ENCODE measurements around the gene PPARA.

Gene PPARA

DNA sequence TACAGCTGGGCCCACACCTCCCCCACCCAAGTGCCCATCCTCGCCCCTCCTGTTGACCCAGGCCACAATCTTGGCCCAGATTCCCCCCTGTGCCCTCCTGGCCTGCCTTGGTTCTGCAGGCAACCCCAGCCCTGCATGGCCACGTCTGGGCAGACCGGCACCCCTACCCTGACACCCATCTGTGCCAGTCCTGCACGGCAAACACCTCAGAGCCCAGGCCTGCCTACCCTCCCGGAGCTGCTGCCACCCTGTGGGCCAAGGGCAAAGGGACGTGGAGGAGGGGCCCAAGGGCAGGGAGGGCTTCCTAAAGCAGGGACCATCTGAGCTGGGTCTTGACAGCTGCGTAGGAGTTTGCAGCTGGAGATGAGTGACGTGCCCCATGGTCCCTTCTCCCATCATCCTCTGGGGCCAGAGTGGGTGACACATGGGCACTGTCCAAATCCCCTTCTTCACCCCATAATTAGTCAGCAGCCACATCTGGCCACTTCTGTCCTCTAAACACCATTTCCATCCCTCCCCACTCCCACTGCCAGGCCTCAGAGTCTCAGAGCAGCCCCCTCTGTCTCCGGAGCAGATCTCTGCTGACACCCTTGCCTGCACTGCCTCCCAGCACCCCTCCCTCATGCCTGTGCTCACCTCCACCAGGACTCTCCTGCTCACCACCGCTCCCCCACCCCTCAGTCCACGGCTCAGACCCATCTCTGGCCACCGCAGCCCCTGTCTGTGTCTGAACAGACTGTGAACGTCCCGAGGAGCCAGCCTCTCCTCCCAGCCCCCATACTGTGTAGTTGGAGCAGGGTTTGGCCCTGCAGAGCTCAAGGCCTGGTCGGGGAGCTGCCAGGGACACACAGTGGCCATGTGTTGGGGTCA is 35.6 kb upstream of the PPARA start:
- no peak for DNase-seq

DNA sequence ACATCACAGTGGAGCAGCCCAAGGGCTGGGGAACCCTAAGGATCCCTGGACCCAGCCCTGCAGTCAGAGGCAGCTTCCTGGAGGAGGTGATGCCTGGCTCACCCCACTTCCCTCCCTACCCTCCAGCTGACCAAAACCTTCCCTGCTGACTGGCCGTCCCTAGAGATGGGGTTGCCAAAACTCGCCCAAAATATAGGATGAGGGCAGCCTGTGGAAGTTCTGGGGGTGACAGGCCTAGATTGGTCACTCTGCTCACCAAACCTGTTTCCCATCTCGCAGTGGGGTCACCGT is 35.0 kb upstream of the PPARA start:
- no peak for DNase-seq

DNA sequence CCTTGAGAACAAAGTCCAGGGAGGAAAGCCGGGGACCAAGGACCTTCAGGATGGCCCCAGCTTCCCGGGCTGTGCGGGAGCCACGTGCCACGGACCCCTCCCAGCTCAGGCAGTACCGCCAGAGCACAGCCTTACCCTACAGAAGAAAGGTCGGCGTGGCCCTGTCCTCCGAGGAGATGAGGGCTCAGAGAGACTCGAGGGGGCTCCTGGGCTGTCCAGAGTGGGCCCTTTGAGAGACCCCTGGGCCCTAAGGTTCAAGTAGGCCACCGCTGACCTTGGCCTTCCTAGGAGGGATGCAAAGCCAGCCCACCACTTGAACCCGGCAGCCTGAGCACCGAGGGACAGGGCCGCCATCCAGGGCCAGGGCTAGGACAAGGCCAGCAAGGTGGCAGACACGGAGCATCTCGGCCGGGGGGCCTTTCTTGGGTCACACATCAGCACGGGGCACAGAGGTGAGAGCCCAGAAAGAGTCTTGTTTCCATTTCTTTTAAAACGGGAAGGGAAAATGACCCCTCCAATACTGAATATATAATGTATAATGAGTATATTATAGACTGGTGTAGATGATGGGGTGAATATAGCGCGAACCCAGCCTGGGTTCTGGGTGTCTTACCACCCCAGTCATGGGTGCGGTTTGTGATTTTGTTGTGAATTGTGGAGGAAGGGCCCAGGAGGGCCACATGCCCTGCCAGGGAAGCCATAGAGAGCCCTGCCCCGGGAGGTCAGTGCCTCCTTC is 34.4 kb upstream of the PPARA start:
- no peak for DNase-seq

DNA sequence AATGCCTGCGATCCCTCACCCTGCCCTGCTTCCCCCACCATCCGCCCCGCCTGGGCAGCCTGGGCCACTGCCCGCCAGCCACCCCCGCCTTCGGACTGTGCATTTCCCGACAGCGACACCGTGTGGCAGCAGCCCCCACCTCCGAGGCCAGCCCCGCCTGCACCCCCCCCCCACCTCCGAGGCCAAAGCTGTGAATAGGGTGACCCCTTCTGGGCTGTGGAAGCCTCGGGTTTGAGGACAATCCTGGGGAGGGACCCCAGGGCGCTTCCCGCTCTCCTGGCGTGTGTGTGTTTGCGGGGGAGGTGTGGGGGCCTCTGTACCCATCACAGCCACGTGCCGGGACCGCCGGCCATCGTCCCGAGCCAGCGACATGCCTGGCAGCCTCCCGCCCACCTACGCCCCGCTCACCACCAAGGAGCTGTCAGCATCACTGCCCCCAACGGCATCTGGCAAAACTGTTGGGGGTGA is 33.8 kb upstream of the PPARA start:
- DNase-seq, result no peak

DNA sequence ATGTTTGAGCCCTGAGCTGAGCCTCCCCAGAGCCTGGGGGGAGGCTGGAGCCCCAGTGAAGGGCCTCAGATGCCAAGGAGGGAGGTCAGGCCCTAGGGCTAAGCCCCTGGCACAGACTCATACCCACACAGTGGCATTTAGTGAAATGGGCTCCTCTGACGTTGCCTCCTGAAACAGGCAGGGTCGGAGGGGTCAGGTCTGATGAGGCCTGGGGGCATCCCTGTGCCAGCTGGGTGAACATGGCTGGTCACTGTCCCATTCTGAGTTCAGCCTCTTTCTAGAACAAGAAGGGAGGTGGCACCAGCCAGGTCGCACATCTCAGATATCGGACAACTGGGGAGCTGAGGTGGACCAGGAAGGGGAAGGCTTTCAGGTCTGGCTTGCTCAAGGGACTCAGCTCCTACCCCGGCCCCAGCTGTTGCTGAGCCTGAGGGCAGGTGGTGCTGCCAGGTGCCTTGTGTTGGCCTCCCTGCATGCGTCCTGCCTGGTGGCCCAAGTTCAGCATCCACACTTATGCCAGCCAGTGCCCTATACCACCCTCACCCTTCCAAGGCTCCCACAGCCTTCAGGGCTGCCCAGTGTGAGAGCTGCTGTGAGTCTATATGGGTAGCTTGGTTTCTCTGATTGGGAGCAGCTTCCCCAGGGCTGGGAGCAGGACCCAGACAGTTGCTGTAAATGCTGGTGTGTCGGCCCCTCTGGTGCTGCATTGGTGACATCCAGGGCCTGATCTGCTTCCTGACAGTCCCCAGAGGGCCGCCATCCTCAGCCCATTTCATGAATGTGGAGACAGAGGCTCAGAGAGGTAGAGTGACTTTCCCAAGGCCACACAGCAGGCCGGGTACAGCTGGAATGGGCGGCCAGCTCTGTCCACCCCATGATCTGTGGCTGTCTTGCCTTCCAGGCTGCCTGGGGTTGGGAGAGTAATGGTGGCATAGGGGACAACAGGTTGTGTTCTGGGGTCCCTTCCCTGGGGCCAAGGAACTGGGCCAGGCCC is 32.8 kb upstream of the PPARA start:
- no peak for DNase-seq

DNA sequence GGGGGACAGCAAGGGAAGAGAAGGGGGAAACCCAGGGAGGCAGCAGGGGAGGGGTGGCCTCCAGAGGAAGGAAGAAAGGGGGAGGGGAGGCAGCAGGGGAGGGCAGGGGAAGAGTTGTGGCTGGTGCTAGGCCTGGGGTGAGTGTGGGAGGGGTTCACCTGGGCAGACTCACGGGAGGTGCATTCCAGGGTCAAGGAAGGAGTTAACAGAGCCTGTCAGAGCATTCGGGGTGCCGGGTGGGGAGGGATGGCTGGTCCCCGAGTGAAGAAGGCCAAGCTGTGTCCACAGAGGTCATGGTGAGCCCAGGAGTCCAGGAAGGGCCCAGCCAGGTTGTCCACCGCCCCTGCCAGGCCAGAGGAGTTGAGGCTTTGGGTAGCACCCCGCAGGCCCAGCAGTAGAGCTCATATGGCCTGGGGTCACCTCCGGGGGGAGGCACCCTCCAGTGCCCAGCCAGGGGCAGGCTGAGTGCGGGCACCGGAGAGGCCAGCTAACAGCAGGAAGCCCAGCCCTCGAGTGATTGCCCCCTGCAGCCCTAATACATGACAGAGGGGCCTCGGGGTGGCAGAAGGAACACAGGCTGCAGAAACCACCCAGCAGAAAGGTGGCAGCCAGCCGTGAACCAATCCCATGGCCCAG is 31.1 kb upstream of the PPARA start:
- DNase-seq, result no peak

DNA sequence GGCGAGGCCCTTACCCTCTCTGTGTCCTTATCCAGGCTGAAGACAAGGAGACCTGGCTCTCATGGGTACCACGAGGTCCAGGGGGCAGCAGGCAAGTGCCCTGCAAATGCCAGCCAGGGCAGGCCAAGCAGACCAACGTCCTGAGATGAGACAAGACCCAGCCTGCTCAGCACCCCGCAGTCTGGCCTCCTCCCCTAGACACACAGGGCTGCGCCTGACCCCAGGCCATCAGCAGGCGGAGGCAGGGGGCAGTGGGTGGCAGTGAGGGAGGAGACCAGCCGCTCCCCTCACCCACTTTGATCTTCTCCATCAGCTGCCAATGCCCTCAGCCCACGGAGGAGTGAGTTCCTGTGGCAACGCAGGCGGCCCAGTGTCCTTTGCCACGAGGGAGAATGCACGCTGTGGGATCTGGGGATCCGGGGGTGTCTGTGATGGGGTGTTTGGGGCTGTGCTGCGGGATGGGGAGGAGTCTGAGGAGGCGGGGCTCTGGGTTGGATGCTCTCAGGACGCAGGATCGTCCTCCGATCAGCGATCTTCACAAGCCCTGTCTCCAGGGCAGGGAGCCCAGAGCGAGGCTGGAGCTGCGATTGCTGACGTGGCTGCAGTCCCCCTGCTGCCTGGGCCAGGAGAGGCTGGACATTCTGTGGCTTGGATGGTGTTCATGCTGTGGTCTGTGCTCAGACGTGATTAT is 30.5 kb upstream of the PPARA start:
- DNase-seq, result no peak

DNA sequence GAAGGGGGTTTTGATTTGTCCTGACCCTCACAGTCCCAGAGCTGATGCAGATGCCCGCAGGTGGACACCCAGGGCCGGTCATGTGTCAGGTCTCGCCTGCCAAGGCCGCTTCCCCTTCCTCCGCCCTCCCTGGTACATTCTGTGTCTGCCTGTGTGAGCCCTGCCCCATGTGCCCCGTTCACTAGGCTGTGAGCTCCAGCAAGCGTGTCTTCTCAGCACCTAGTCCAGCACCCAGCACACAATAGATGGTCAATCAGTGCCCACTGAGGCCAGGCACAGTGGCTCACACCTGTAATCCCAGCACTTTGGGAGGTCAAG is 29.9 kb upstream of the PPARA start:
- DNase-seq, result no peak

DNA sequence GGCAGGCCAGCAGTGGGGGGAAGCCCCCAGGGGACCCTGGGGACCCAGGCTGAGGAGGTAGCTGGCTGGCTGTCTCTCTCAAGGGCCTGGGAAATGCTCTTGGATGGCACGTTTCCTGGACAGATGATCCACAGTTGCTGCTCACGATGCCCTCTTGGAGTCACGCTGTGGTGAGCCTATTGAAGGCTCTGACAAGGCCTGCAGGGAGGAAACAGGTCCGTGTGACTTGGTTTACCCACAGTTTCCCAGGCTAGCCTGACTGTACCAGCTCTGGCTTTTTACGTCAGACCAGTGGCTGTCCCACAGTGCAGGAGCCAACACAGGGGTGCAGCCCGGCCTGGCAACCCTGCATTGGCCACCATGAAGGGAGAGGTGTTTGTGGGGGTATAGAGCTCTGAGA is 29.2 kb upstream of the PPARA start:
- DNase-seq, result no peak

DNA sequence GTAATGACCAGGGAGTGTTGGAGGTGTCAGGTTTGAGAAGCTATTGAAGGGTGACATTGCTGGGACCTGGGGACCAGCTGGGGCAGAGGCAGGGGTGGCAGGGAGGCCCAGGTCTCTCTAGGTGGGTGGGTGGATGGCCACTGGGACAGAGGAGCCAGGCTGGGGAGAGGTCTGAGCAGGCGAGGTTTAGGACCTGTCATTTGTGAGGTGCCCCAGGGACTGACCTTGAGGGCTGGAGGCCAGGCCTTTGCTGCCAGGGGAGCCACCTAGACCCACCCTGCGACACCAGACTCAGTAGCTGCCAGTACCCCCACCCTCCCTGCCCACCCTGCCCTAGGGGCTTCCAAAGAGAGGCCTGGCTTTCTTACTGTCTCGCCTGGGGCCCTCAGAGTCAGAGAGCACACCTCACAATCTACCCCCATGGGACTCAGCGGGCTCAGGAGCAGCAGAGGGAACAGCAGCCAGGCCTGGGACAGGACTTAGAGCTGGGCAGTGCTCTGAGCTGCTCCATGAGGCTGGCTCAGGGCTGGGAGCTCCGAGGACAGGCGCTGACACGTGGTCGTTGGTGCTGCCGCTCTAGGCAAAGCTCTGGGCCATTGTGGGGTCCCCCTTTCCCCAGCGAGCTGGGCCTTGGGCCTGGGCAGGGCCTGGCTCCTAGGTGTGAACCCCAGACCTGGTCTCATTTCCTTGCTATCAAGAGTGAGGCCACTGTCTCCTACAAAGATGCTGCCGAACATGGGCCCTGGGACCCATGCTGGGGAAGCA is 28.6 kb upstream of the PPARA start:
- no peak for DNase-seq

DNA sequence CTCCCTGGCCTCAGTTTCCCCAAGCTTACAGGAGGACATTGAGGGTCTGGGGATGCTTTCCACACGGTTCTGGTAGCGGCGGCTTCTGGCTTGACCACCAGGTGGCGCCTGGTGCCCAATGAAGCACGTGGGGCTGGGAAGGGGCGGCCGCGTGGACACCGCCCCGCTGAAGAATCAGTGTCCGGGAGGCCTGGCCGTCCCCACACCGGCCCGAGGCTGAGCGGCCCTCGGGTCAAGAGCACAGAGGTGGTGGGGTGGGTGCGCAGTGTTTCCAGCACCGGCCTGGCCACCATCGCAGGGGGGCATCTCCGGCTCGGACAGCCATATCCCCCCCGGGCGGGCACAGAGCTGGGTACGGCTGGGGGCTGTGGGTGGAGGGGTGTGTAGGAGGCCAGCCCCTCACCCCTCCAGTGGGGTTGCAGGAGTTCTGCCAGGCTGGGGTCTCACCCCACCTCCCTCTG is 27.8 kb upstream of the PPARA start:
- DNase-seq, result no peak

DNA sequence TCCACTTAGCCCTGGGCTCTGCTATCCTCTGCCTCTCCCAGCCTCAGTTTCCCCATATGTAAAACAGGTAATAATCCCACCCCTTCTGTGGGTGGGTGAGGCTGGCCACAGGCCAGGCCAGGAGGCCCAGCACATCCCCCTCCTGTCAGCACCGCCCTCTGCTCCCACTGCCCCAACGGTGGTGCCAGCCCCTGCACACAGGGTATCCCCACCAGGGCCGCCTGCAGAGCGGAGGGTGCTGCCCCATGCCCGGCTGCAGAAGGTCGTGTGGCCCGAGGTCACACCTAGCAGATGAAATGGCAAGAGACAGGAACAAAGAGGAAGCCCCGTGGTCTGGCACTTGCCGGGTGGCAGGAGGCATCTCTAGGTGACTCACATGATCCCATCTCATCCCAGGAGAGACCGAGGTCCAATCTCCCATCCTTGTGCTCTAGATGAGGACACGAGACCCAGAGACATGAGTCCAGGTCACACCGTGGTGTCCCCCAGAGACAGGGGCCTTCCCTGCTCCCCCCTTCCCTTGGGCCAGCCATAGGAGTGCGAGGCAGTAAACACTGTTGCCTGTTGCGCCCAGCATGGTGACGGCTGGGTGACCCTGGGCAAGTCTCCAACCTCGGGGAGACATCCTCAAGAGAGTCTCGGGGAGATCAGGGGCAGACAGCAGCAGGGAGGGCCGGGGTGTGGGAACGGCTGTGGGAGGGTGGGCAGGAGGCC is 27.2 kb upstream of the PPARA start:
- DNase-seq, result no peak

DNA sequence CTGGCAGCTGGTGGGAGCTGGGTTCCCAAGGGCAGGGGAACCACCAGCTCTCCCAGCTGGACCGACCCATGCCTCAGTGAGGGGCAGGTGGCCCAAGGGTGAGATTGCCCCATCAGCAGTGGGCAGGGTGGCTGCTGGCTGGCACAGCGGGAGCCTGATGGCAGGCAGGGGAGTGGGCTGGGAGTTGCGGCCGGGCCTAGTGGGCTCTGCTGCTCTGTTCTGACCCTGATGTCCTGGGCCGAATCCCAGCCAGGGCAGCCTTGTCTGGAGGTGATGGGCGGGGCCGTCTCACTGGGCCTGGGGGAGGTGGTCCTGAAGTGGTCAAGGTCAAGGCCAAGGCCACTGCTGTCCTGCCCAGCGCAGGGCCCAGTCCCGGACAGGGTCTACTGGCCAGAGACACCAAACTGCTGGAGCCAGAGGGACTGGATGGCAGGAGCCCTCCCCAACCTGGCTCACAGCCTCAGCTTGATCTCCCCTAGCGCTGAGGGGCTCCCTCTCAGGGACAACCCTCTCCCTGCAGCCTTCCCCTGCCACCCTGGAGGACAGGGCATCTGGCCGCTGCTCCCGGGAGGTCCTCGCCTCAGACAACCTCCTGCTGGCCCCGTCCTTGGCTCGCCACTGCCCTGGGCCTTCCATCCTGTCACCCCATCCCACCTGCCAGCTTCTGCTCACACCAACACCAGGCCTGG is 26.5 kb upstream of the PPARA start:
- DNase-seq, result no peak

DNA sequence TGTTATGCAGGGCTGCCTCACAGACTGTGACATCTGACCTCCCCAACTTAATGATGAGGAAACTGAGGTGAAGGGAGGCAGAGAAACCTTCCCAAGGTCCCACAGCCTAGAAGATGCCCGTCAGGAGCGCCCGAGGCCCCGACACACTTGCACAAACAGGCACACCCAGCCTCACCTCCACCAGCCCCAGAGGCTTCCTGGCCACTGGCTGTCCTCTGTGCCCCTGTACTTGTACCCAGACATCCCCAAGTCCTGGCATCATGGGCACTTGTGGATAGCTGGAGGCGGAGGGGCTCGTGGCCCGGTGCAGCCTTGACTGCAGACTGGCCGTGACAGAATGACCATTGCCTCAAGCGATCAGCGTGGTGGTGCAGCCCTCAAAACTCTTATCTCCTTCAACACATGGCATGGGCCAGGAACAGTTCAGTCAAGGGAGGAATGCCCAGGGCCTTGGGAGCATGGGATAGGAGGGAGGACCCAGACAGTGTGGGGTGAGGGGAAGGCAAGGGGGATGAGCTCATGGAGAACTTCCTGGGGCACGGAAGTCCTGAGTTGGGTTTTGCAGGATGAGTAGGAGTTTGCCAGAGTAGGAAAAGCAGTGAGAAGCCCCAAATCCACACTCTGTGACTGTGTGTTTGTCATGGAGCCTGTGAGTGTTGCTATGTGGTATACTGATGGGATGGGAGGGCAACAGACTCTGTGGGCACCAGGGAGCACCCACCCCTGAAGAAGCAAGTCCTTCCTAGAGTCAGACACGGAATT is 25.8 kb upstream of the PPARA start:
- no peak for DNase-seq

DNA sequence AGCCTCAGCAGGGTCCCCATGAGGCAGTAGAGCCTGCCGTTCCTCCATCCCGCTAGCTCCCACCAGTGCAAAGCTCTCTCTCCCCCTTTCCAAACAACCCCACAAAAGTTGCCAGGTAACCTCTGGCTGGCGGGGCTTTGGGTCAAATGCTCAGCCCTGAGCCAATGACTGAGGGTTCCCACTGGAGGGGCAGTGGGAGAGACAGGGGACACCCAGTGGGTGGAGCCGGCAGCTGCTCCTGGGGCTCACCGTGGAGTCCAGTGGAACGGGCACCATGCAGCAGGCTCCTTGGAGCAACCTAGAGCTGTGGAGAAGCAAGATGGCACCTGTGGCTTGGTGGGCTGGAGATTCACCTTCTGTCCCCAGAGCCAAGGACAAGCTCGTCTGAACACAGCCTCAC is 25.0 kb upstream of the PPARA start:
- DNase-seq, result no peak

DNA sequence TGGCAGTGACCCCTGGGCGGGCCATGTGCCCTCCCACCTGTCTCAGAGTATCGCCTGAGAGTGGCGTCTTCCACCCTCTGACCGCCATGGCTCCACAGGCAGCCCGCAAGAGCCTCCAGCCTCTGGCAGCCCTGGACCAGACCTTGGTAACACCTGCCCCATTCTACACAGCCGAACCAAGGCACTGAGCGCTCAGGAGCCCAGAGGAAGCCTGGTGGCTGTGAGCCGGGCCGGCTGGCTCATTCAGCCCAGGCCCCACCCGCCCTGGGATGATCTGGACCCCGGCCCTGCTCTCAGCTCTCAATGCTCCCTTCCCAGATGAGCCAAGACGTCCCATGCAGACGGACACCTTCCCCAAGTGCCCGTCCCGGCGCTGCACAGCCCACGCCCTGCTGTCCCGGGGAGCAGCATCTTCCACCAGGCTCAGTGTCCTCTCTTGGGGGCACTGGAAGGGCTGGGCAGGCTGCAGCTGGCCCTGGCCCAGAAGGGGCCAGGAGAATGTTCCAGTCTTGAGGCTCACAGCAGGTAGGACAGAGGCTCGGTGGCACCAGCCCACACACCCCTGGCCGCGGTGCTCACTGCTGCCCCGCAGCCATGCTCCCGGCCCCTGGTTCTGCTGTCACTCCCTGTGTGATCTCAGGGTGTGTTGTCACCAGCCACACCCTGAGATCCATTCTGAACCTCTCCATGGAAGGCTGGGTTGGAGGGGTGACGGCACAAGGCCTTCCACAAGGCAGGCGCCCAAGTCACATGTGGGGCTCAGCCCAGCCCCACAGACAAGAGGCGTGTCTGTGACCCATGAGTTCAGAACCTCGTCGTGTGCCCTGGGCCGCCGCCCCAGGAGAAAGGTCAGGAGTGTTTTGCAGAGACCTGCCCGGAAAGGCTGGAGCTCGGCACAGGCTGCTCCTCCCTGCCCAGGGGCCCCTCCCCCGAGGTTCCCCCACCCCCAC is 24.2 kb upstream of the PPARA start:
- DNase-seq, result no peak

DNA sequence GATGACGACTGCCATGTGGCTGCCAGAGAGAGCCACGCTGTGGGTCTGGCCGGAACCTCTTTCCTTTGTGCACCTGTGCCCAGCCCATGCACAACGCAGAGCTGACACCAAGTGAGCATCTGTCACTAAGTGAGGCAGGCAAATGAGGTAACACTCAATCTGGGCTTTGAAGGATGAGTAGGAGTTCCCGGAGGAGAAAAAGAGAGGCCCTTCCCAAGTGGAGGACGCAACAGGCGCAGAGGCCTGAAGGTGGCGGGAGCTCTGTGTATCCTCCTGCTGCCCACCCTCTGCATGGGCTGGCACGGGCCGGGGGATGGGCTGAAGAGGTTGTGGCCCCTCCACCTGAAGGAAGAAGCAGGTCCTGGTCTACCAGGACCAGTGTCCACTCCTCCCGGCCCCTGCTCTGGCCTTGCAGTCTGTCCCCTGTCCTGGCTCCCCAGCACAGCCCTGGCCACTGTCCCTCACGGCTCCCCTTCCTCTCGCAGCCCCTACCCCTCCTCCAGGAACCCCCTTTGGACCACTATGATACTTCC is 23.4 kb upstream of the PPARA start:
- no peak for DNase-seq

DNA sequence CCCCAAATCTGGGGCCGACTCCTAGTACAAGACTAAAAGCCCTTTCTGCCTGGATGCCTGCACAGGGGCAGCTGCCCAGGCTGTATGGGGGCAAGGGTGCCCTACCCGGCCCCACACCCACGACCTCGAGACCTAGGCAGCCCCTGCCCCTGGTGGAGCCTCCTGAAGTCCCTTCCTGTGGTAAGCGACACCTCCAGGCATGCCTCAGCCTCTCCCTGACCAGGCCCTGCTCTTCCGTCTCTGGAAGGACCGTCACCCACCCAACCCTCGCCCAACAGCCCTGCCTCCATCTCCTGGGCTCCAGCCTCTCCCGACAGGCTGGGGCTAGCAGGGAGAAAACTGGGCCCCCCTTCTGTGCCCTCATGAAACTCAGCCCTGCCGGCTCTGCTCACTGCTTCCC is 22.8 kb upstream of the PPARA start:
- DNase-seq, result no peak

Data from cortex of kidney (tissue), 1 donor.